Neuron (in vitro differentiated cells): Measurements from ENCODE around the gene IL20RB.
"Not testable (repeated sequence)": the region's sequence is repeated elsewhere in the genome, so short reads cannot be mapped to it uniquely, and the experiment has no call there.

Source experiments
- H2AFZ ChIP-seq: one replicate; pipeline ENCODE4 v1.6.1; 2013; ENCODE audit warnings: low read depth, mild to moderate bottlenecking, inconsistent platforms, low read length, moderate library complexity
- H3K27me3 ChIP-seq: one replicate; pipeline ENCODE4 v1.6.1; 2013; ENCODE audit warnings: low read length; ENCODE audit not compliant: insufficient read depth
- H3K36me3 ChIP-seq: one replicate; pipeline ENCODE4 v1.6.1; 2013; ENCODE audit warnings: low read length; ENCODE audit not compliant: insufficient read depth
- H3K4me1 ChIP-seq: one replicate; pipeline ENCODE4 v1.6.1; 2013; ENCODE audit warnings: low read length; ENCODE audit not compliant: insufficient read depth
- H3K4me3 ChIP-seq: 2 replicates; pipeline ENCODE4 v1.5.1; 2013; ENCODE audit warnings: mild to moderate bottlenecking, low read length, moderate library complexity
- H3K9me3 ChIP-seq: one replicate; pipeline ENCODE4 v1.6.1; 2013; ENCODE audit warnings: low read length

Gene IL20RB

GRCh38 chr3:137008131-137008530, 50.3 kb downstream of the IL20RB start:
- Histone ChIP-seq H3K36me3 (no peaks in the 10 kb centered on the region), H2AFZ (no peak overlapping the region), H3K9me3 (no peaks in the 10 kb centered on the region), H3K4me3 (no peak overlapping the region), H3K4me1 (no peaks in the 10 kb centered on the region), H3K27me3 (no peaks in the 10 kb centered on the region)

- H3K4me3 ChIP-seq = no peak overlapping the region
- no peaks in the 10 kb centered on the region for H3K27me3 ChIP-seq
Measured at GRCh38 chr3:137008976-137009375, 51.2 kb downstream of the IL20RB start.

GRCh38 chr3:137010137-137010536, 52.4 kb downstream of the IL20RB start:
- Histone ChIP-seq H3K27me3 (no peaks in the 10 kb centered on the region), H3K4me3 (no peak overlapping the region), H2AFZ (no peak overlapping the region), H3K36me3 (no peaks in the 10 kb centered on the region), H3K9me3 (no peaks in the 10 kb centered on the region), H3K4me1 (no peaks in the 10 kb centered on the region)

More at GRCh38 chr3:137008976-137009375, 51.2 kb downstream of the IL20RB start:
- H2AFZ ChIP-seq = no peak overlapping the region
- H3K4me1 ChIP-seq = no peaks in the 10 kb centered on the region
- no peaks in the 10 kb centered on the region for H3K9me3 ChIP-seq
- no peaks in the 10 kb centered on the region for H3K36me3 ChIP-seq

GRCh38 chr3:137011153-137011552, 53.4 kb downstream of the IL20RB start:
- Histone ChIP-seq H3K4me3 (no peak overlapping the region), H3K27me3 (no peaks in the 10 kb centered on the region)

GRCh38 chr3:137012097-137012501, 54.3 kb downstream of the IL20RB start:
- H3K4me1 ChIP-seq = no peaks in the 10 kb centered on the region
- H3K9me3 ChIP-seq = no peaks in the 10 kb centered on the region
- no peak overlapping the region for H3K4me3 ChIP-seq
- no peaks in the 10 kb centered on the region for H3K36me3 ChIP-seq
- no peaks in the 10 kb centered on the region for H3K27me3 ChIP-seq
- no peak overlapping the region for H2AFZ ChIP-seq

More at GRCh38 chr3:137011153-137011552, 53.4 kb downstream of the IL20RB start:
- H2AFZ ChIP-seq = no peak overlapping the region
- no peaks in the 10 kb centered on the region for H3K9me3 ChIP-seq
- no peaks in the 10 kb centered on the region for H3K36me3 ChIP-seq
- no peaks in the 10 kb centered on the region for H3K4me1 ChIP-seq

- Histone ChIP-seq H3K9me3 (no peaks in the 10 kb centered on the region), H2AFZ (peak overlapping the region; percentile 51), H3K4me3 (peak overlapping the region; percentile 32), H3K4me1 (no peaks in the 10 kb centered on the region), H3K27me3 (no peaks in the 10 kb centered on the region), H3K36me3 (no peaks in the 10 kb centered on the region)
Measured at GRCh38 chr3:137013951-137014688, 56.3 kb downstream of the IL20RB start.

GRCh38 chr3:137017316-137017715, 59.5 kb downstream of the IL20RB start:
- not testable (repeated sequence) for H3K9me3 ChIP-seq, H3K27me3 ChIP-seq, H3K4me3 ChIP-seq, H3K36me3 ChIP-seq, H2AFZ ChIP-seq, H3K4me1 ChIP-seq

GRCh38 chr3:137020315-137020714, 62.5 kb downstream of the IL20RB start:
- H3K36me3 ChIP-seq = no peaks in the 10 kb centered on the region
- no peak overlapping the region for H3K4me3 ChIP-seq
- no peak overlapping the region for H2AFZ ChIP-seq
- no peaks in the 10 kb centered on the region for H3K9me3 ChIP-seq
- peaks cover 4% of the 10 kb centered on the region for H3K4me1 ChIP-seq
- H3K27me3 ChIP-seq = no peaks in the 10 kb centered on the region

- Histone ChIP-seq H3K9me3 (no peaks in the 10 kb centered on the region), H3K4me3 (no peak overlapping the region), H2AFZ (no peak overlapping the region), H3K4me1 (peaks cover 4% of the 10 kb centered on the region), H3K36me3 (no peaks in the 10 kb centered on the region), H3K27me3 (no peaks in the 10 kb centered on the region)
Measured at GRCh38 chr3:137020888-137021287, 63.1 kb downstream of the IL20RB start.

- H3K36me3 ChIP-seq = no peaks in the 10 kb centered on the region
- H3K9me3 ChIP-seq = no peaks in the 10 kb centered on the region
- H3K4me3 ChIP-seq = no peak overlapping the region
- peaks cover 4% of the 10 kb centered on the region for H3K4me1 ChIP-seq
- no peaks in the 10 kb centered on the region for H3K27me3 ChIP-seq
- no peak overlapping the region for H2AFZ ChIP-seq
Measured at GRCh38 chr3:137024348-137024747, 66.6 kb downstream of the IL20RB start.

- H2AFZ ChIP-seq = no peak overlapping the region
- H3K9me3 ChIP-seq = no peaks in the 10 kb centered on the region
- H3K4me3 ChIP-seq = no peak overlapping the region
- H3K36me3 ChIP-seq = no peaks in the 10 kb centered on the region
- peaks cover 6% of the 10 kb centered on the region for H3K27me3 ChIP-seq
- H3K4me1 ChIP-seq = no peaks in the 10 kb centered on the region
Measured at GRCh38 chr3:137026701-137027100, 68.9 kb downstream of the IL20RB start.

GRCh38 chr3:137032465-137033120, 74.8 kb downstream of the IL20RB start:
- Histone ChIP-seq H3K4me3 (peak overlapping the region; percentile 37), H3K27me3 (peaks cover 7% of the 10 kb centered on the region), H3K36me3 (no peaks in the 10 kb centered on the region)

GRCh38 chr3:137035631-137036030, 77.8 kb downstream of the IL20RB start:
- Histone ChIP-seq H3K9me3 (no peaks in the 10 kb centered on the region), H3K27me3 (peaks cover 7% of the 10 kb centered on the region), H3K4me3 (no peak overlapping the region), H3K36me3 (no peaks in the 10 kb centered on the region), H2AFZ (no peak overlapping the region), H3K4me1 (peaks cover 9% of the 10 kb centered on the region)

More at GRCh38 chr3:137032465-137033120, 74.8 kb downstream of the IL20RB start:
- Histone ChIP-seq H3K4me1 (peaks cover 3% of the 10 kb centered on the region), H3K9me3 (no peaks in the 10 kb centered on the region), H2AFZ (peak overlapping the region; percentile 48)
